ENCODE measurements around the gene SLC6A12.

GRCh38 chr12:197911-198695 is 15.9 kb downstream of the SLC6A12 start:
- TF ChIP-seq CTCF (IDR thresholded peaks at IDR 0.05; ENCODE audit: low read length) = no peak
- TF ChIP-seq EZH2 (IDR thresholded peaks at IDR 0.05; ENCODE audit: borderline replicate concordance, low read length) = no peak
